CD4-positive, alpha-beta T cell (primary cell): ENCODE data around the gene CASQ1. TPM values are rescaled to one million over a fixed set of nuclear protein-coding genes. Genes with fewer than 3 reads are reported as not detected.

ENCODE experiments used
- ATAC-seq: fragments of 200-7000 bp; cut with Tn5 transposase; one replicate; pipeline ENCODE4 v1.10.0; 2022; ENCODE audit warnings: mild to moderate bottlenecking; ENCODE audit not compliant: poor library complexity
- CTCF ChIA-PET: fragments of 350-600 bp; sonication (Branson Sonifier 250); formaldehyde crosslinking; loops from one replicate; lab custom pipeline; 2021; ENCODE audit warnings: antibody characterized with exemption, inconsistent platforms; lab: Charles Lee
- POLR2A ChIA-PET: fragments of 350-600 bp; sonication (Branson Sonifier 250); formaldehyde crosslinking; loops from one replicate; lab custom pipeline; 2021; ENCODE audit warnings: antibody characterized with exemption, inconsistent platforms; lab: Charles Lee
- DNase-seq, 14 experiments: peaks; one replicate each; pipeline ENCODE4 v3.0.0-alpha.2; 2013 to 2020; ENCODE audit warnings: mixed read lengths in 2 of 14
- H3K27ac ChIP-seq, 2 donors: one replicate each; pipeline versions ENCODE4 v1.5.1 to v1.7.0; 2013; ENCODE audit warnings: low read length in 2 of 2, low read depth in 1 of 2, mild to moderate bottlenecking in 1 of 2
- H3K27me3 ChIP-seq, 2 experiments: 1 replicate in 1 of 2; 2 replicates in 1 of 2; pipeline versions ENCODE4 v1.6.1 to v1.7.0; 2013; ENCODE audit warnings: low read length in 2 of 2, control low read depth in 1 of 2, mild to moderate bottlenecking in 1 of 2, moderate library complexity in 1 of 2; ENCODE audit not compliant: insufficient read depth in 2 of 2, control insufficient read depth in 1 of 2
- H3K36me3 ChIP-seq: one replicate; pipeline ENCODE4 v1.6.1; 2013; ENCODE audit warnings: low read length, control low read depth; ENCODE audit not compliant: insufficient read depth
- H3K4me1 ChIP-seq: one replicate; pipeline ENCODE4 v1.6.1; 2013; ENCODE audit warnings: low read length, control low read depth; ENCODE audit not compliant: insufficient read depth
- H3K4me3 ChIP-seq: one replicate; pipeline ENCODE4 v1.5.1; 2013; ENCODE audit warnings: mild to moderate bottlenecking, low read length, moderate library complexity
- H3K9me3 ChIP-seq, 2 experiments: 1 replicate in 1 of 2; 2 replicates in 1 of 2; pipeline versions ENCODE4 v1.6.1 to v1.7.0; 2013; ENCODE audit warnings: low read length in 2 of 2, mild to moderate bottlenecking in 2 of 2, control low read depth in 1 of 2, moderate library complexity in 1 of 2; ENCODE audit not compliant: control insufficient read depth in 1 of 2, insufficient read depth in 1 of 2
- H3K27ac Mint-ChIP-seq: one replicate; pipeline ENCODE4 v1.8.0; 2020; ENCODE audit warnings: mixed read lengths
- H3K27me3 Mint-ChIP-seq: one replicate; pipeline ENCODE4 v1.8.0; 2021; ENCODE audit warnings: mixed read lengths
- H3K36me3 Mint-ChIP-seq: one replicate; pipeline ENCODE4 v1.8.0; 2021; ENCODE audit warnings: low read depth, mixed read lengths
- H3K4me1 Mint-ChIP-seq: one replicate; pipeline ENCODE4 v1.8.0; 2021; ENCODE audit warnings: low read depth, mixed read lengths
- H3K4me3 Mint-ChIP-seq: one replicate; pipeline ENCODE4 v1.8.0; 2020; ENCODE audit warnings: mild to moderate bottlenecking, mixed read lengths
- H3K9me3 Mint-ChIP-seq: one replicate; pipeline ENCODE4 v1.8.0; 2020; ENCODE audit warnings: mixed read lengths
- intact Hi-C, 2 experiments: fragments of 100-400 bp; cut with DNase I in 1 of 2; cut with micrococcal nuclease in 1 of 2; formaldehyde crosslinking; loops; one replicate each; pipeline versions ENCODE4 v1.15.1 to v1.9.0; 2023 to 2025; cut with DNase I, micrococcal nuclease
- total RNA-seq, 174 experiments: library from RNA in 2 of 174; stranded (reverse) in 2 of 174; gene quantifications; one replicate each; pipeline ENCODE4 v1.2.3 and lab custom pipeline; 2021 to 2026
- TF ChIP-seq, protein P1 (sequence below): fragments of 200-600 bp; IDR thresholded peaks from one replicate; pipeline ENCODE4 v1.8.0; 2022; ENCODE audit warnings: antibody characterized with exemption, mild to moderate bottlenecking

Gene CASQ1
- total RNA-seq, 2 experiments from 2014 or later, result not detected

DNA sequence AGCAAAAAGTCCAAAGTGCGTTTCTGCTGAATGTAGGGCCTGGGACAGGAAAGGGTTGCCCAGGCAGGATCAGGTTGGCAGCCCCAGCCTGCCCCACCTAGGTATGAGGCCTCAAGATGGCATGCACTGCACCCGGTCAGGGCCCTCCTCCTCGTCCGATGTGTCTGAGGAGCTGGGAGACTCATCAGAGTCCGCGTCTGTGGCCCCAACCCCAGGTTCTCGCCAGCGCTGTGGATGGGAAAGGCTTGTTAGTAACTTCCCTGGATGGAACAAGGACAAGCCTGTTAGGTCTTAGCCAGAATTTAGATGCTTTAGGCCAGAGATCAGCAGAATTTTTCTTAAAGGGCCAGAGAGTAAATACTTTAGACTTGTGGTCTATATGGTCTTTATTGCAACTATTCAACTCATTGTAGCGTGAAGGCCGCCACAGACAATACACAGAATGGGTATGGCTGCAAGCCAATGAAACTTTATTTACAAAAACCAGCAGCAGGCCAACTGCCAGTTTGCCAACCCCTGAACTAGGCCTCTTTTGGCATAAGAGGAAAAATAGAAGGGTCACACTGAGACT, 27.2 kb downstream of the CASQ1 start:
- Mint-ChIP-seq H3K27me3 (no peaks in the 10 kb centered on the region), H3K9me3 (no peaks in the 10 kb centered on the region), H3K27ac (no peak overlapping the region), H3K36me3 (peaks cover 69% of the 10 kb centered on the region), H3K4me1 (no peaks in the 10 kb centered on the region), H3K4me3 (no peak overlapping the region)
- Histone ChIP-seq H3K9me3 (no peaks in the 10 kb centered on the region), H3K4me3 (no peak overlapping the region), H3K36me3 (peaks cover 97% of the 10 kb centered on the region), H3K27me3 (no peaks in the 10 kb centered on the region), H3K27ac (no peak overlapping the region), H3K4me1 (no peaks in the 10 kb centered on the region)
- no peak for ATAC-seq
- ChIA-PET POLR2A (no interaction called here), CTCF (no interaction called here)
- no peak for DNase-seq
- intact Hi-C loops, result no loop called here
- TF ChIP-seq, protein P1, sequence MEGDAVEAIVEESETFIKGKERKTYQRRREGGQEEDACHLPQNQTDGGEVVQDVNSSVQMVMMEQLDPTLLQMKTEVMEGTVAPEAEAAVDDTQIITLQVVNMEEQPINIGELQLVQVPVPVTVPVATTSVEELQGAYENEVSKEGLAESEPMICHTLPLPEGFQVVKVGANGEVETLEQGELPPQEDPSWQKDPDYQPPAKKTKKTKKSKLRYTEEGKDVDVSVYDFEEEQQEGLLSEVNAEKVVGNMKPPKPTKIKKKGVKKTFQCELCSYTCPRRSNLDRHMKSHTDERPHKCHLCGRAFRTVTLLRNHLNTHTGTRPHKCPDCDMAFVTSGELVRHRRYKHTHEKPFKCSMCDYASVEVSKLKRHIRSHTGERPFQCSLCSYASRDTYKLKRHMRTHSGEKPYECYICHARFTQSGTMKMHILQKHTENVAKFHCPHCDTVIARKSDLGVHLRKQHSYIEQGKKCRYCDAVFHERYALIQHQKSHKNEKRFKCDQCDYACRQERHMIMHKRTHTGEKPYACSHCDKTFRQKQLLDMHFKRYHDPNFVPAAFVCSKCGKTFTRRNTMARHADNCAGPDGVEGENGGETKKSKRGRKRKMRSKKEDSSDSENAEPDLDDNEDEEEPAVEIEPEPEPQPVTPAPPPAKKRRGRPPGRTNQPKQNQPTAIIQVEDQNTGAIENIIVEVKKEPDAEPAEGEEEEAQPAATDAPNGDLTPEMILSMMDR, result no peak

- no peaks in the 10 kb centered on the region for H3K4me1 ChIP-seq
- ChIA-PET CTCF (interaction anchor here (1.9 to 2.3 kb wide), 2 partner anchors 26 to 33 kb away, joined by 7 read pairs; no protein-coding TSS in a partner anchor), POLR2A (interaction anchor here (0.9 kb wide), 3 partner anchors 9 to 132 kb away, joined by 3 to 4 read pairs (median 3); no protein-coding TSS in a partner anchor)
- H3K4me3 ChIP-seq, result no peak overlapping the region
- H3K27ac ChIP-seq, result no peak overlapping the region
- H3K9me3 ChIP-seq, result no peaks in the 10 kb centered on the region
- Mint-ChIP-seq H3K27ac (no peak overlapping the region), H3K4me3 (no peak overlapping the region), H3K4me1 (no peaks in the 10 kb centered on the region), H3K9me3 (no peaks in the 10 kb centered on the region), H3K27me3 (no peaks in the 10 kb centered on the region), H3K36me3 (peaks cover 52% of the 10 kb centered on the region)
- TF ChIP-seq, protein P1, result no peak
- H3K27me3 ChIP-seq, result no peaks in the 10 kb centered on the region
- intact Hi-C loops, result no loop called here
- DNase-seq (peak in 3 of 14 experiments; percentile 7 to 32 (median 17)), ATAC-seq (no peak)
- peaks cover 99% of the 10 kb centered on the region for H3K36me3 ChIP-seq
Observed at GRCh38 chr1:160219062-160219929, 28.9 kb downstream of the CASQ1 start.

DNA sequence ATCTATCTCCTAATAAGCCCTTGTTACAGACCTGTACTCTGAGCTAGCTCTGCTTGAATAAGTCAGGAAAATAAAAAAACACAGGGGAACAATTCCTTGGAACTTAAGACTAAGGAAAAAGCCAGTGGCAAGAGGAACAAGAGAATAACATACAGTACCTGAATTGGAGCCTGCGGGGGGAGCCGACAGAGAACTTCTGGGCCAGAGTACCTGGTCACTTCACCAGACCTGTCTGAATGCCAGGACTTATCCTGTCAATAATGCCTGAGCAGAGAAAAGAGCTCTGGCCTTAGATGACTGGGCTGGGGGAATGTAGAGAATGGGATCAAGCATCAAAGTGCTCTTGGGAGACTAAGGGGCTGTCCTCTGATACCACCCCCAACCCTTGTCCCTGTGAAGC, 29.9 kb downstream of the CASQ1 start:
- H3K27ac ChIP-seq, result no peak overlapping the region
- Mint-ChIP-seq H3K4me3 (no peak overlapping the region), H3K9me3 (no peaks in the 10 kb centered on the region), H3K4me1 (no peaks in the 10 kb centered on the region), H3K27me3 (no peaks in the 10 kb centered on the region), H3K36me3 (peaks cover 42% of the 10 kb centered on the region), H3K27ac (no peak overlapping the region)
- H3K27me3 ChIP-seq, result no peaks in the 10 kb centered on the region
- intact Hi-C loops, result no loop called here
- no peak overlapping the region for H3K4me3 ChIP-seq
- CTCF ChIA-PET, result interaction anchor here (1.9 to 2.3 kb wide), 2 partner anchors 27 to 32 kb away, joined by 7 read pairs; no protein-coding TSS in a partner anchor
- DNase-seq (no peak), ATAC-seq (no peak)
- peaks cover 99% of the 10 kb centered on the region for H3K36me3 ChIP-seq
- no peaks in the 10 kb centered on the region for H3K9me3 ChIP-seq
- POLR2A ChIA-PET, result interaction anchor here (0.9 kb wide), 1 partner anchor 10 kb away, joined by 3 read pairs; no protein-coding TSS in a partner anchor
- no peaks in the 10 kb centered on the region for H3K4me1 ChIP-seq
- TF ChIP-seq, protein P1, result no peak
